ENCODE results near the gene BMERB1.

DNA sequence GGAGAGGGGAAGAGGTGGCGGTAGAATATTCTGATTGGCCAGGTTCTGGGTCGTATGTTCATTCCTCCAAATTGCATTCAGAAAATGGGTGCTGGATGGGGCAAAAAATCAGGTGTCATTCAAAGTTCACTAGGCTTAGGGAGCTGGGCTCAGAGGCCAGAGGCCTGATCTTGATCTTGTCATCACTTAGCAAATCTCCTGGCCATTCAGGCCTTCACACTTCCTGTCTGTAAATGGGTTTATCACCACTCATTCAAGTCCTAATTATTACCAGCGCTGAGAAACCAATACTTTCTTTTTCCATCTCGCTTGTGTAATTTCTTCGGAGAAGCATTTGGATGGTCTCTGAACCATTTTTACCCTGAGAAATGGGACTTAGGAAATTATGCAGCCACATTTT lies 50.8 kb downstream of the BMERB1 start:
- TF ChIP-seq, protein P1, sequence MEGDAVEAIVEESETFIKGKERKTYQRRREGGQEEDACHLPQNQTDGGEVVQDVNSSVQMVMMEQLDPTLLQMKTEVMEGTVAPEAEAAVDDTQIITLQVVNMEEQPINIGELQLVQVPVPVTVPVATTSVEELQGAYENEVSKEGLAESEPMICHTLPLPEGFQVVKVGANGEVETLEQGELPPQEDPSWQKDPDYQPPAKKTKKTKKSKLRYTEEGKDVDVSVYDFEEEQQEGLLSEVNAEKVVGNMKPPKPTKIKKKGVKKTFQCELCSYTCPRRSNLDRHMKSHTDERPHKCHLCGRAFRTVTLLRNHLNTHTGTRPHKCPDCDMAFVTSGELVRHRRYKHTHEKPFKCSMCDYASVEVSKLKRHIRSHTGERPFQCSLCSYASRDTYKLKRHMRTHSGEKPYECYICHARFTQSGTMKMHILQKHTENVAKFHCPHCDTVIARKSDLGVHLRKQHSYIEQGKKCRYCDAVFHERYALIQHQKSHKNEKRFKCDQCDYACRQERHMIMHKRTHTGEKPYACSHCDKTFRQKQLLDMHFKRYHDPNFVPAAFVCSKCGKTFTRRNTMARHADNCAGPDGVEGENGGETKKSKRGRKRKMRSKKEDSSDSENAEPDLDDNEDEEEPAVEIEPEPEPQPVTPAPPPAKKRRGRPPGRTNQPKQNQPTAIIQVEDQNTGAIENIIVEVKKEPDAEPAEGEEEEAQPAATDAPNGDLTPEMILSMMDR (IDR thresholded peaks at IDR 0.05; ENCODE audit: insufficient read depth, low read depth, low read length): no peak
- no peak for TF ChIP-seq EZH2 (IDR thresholded peaks at IDR 0.05; ENCODE audit: insufficient read depth, low read length)

Data from astrocyte (in vitro differentiated cells and primary cell).